Germinal center (tissue), 1 donor: ENCODE results near the gene SARNP.

Source experiments
- DNase-seq: peaks from one replicate; pipeline ENCODE4 v3.0.0; 2012; ENCODE audit warnings: mixed read lengths, low spot score

Gene SARNP

DNA sequence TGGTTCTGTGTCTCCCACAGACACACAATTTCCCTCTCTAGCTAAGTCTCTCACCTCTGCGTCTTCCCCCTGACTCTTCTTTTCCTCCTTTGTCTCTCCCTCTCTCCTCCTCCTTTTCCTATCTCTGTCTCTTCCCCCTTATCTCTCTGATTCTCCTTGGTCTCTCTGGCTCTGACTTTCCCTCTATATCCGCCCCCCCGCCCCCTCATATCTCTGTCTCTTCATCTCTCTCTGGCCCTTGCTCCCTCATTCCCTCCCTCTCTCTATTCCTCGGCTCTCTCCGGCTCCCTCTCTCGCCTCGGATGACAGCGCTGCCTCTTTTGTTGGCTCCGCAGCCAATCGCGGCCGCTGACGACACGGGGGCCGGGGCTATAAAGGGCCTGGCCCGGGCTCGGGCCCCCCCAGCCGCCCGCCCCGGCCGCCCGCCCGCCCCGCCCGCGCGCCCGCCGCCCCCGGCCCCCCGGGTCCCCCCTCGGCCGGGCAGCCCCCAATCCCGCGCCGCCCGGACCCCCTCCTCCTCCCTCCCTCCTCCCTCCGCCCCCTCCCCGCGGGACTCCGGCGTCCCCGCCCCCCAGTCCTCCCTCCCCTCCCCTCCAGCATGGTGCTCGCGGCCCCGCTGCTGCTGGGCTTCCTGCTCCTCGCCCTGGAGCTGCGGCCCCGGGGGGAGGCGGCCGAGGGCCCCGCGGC is 74.7 kb downstream of the SARNP start, which contains the start of gene GDF11:
Gene GDF11, plus strand, starts transcription at position 404 of the 687 bp plus-strand sequence. Its CDS starts 195 bp downstream, at position 599.
- peak; percentile 69 for DNase-seq

DNA sequence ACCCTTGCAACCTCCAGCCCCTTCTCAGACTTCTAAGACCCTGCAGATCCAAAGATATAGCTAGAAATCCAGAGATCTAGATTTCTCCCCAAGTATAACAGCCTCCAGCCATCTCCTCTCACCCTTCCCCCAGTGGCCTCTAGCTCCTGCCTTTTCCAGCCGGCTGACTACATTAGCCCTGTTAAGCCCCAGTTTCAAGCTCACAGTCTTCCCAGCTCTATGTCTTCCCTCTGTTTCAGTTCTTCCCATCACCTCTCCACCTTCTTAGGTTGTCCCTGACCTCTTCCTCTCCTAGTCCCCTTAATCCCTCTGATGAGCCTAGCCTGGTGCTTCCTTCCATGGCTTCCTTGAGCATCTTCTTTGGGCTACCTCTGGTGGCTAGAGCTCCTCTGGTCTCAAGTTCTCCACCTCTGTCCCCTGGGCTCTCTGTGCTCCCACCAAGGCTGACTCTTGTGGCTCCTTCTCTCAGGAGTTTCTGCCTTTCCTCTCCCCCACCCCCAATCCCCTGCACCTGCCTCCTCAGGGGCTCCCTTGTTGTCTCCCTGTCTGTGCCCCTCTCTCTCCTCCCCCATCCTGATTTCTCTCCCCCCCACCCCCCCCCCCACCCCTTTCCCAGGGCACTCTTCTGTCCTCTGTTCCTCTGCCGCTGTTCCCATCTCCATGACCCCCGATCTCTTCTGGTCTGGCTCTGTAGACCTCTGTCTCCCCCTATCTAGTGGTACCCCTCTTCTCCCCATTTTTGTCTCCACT is 75.4 kb downstream of the SARNP start:
- no peak for DNase-seq

DNA sequence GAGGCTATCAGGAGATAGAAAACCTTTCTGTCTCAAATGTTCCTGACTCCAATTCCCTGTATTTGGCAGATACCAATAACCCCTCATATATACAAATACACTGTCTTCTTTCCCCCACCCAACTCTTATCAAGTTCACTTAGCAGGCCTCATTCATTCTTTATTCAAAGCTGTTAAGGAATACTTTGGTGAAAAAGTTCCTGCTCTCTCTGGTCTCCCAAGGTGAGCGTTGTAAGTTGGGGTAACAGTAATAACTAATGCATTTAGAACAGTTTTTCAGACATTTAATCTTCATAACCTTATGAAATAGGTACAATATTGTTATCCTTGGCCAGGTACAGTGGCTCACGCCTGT is 78.5 kb downstream of the SARNP start:
- no peak for DNase-seq

DNA sequence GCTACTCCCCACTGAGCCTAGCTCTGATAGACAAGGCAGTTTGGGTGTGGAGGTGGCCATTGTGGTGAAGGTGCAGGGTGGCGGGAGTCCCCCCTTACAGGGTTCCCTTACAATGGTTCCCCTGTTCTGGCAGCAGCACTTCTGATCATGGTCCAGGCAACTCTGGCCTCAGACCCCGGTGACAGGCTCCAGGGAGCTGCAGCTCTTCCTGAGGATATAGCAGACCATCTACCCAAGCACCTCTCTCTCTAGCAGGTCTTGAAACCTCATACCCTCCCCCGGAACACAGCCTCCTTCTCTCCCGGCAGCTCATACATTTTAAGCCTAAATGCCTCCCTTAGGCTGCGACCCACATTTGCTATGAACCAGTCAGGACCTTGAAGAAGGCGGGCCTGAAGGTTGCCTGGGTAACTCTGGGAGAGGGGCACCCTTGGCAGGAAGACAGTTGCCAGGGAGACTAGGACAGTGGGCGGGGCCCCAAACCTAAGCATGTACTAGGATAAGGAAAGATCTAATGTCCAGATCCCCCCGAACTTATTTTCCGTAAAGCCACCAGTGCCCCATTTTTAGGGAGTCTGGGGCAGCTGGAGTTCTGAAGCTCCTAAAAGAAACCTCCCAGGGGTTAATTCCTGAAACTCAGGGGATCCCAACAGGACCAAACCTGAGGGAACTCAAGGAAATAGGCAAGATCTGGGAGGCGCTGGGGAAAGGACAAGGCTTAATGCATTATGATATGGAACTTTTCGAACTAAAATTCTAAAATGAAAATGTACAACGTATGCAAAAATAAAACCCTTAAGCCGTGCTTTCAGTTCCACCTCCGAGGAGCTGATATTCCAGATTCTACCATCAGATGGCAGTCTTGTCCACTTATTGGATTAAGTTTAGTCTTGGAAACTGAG is 79.2 kb downstream of the SARNP start:
- DNase-seq, result peak; percentile 76

DNA sequence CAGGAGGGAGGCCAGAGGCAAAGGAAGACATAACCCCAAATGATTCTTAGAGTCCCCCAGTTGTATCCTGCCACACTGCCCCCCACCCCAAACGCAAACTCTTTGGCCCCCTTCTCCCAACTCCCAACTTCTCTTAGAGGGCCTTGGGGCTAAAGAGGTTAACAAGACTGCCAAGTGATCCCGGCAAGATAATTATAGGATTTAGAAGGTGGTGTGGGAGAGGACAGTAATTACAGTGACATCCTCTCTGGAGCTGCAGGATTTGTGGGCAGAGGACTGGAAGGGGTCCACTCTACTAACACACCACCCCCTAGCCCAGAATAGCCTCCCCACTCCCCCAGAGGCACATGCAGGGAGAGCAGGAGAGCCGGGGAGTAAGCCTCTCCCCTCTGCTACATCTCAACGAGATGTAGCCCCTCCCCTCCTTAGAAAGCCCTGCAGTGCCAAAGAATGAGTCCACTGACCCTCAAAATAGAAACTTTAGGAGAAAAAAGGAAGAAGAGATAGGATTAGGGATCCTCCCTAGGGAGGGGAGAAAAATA is 79.9 kb downstream of the SARNP start:
- no peak for DNase-seq

DNA sequence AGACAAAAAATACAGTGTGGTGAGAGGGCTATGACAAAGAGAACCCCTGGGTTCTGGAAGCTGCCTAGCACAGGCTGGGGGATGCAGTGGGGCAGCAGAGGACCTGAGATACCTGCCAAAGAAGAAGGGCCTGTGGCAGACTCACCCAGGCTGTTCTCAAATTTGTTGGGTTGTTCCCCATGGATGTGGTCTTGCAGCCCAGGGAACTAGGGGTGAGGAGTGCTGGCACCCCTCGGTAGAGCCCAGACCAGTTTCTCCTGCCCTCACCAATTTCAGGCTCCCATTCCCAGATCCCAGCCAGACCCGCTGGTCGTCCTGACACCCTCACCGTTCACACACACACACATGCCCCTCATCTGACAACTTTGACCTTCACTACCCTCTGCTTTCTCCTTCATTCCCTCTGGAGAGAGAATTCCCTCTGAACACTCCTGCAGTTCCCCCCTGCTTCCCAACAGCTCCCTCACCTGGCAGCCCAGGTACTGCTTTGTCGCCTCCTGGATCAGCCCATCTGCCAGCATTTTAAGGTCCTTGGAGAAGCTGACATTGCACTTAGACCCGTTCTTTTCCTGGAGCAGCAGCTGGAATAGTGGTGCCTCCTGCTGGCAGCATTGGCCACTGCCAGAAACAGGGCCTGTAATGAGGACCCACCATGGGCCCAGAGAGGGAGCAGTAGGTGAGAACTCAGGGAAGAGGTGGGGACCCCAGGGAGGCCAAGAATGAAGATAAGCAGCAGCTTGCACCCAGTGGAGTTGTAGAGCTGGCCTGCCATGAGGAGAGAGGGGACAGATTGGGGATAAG is 80.5 kb downstream of the SARNP start:
- peak; percentile 58 for DNase-seq

DNA sequence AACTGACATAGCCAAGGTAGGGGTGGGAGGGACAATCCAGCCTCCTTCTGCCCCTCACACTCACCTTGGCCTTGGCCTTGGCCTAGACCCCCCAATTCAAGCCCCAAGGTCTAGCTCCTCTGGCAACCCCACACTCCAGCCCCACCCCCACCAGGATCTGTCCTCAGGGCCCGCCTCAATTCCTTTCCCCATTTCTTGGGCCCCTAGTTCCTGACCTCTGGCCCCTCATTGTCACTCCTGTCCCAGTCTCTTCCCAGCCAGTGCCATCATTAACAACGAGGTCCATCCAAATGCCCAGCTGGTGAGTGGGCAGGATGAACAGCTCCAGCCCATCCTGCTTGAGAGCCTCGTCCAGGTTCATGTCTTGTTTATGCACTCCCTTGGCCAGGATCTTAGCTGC is 81.4 kb downstream of the SARNP start:
- no peak for DNase-seq

DNA sequence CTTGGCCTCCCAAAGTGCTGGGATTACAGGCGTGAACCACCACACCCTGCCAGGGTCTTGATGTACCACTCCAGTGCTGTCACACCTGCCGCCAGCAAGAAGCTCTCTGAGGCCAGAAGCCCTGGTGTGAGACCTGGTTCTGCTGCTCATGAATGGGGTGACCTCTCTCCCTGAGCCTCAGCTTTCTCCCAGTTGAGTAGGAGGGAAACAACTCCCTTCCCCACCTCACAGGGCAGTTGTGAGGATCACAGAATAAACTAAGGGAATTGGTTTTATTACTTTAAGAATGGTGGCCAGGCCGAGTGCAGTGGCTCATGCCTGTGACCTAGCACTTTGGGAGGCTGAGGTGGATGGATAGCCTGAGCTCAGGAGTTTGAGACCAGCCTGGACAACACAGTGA is 82.9 kb downstream of the SARNP start:
- DNase-seq, result no peak

DNA sequence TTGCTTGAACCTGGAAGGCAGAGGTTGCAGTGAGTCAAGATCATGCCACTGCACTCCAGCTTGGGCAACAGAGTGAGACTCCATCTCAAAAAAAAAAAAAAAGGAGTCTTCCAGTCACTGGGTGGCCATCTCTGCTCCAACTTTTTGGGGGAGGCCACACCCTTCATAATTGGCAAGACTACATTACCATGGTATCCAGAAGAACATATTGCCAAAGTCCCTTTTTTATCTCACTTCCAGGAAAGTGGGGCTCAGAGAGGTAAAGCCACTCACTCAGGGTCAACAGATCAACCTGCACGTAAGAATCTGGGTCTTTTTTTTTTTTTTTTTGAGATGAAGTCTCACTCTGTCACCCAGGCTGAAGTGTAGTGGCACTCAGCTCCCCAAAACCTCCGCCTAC is 83.7 kb downstream of the SARNP start:
- DNase-seq, result no peak

DNA sequence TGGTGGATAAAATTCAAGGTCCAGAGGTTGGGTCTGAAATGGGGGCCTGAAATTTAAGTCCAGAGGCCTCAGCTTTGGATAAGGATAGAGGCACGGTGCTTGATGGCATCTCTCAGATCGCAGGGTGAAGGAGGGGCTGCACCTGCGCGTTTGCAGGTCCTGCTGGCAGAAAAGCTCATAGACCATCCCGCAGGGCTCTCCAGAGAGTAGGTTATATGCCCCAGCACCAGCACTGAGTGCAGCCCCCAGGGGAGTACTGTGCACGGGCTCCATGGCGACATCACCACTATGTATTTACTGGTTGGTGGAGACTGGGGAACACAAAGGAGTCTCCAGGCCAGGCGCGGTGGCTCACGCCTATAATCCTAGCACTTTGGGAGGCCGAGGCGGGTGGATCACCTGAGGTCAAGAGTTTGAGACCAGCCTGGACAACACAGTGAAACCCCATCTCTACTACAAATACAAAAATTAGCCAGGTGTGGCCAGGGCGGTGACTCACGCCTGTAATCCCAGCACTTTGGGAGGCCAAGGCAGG is 84.4 kb downstream of the SARNP start:
- DNase-seq, result no peak

DNA sequence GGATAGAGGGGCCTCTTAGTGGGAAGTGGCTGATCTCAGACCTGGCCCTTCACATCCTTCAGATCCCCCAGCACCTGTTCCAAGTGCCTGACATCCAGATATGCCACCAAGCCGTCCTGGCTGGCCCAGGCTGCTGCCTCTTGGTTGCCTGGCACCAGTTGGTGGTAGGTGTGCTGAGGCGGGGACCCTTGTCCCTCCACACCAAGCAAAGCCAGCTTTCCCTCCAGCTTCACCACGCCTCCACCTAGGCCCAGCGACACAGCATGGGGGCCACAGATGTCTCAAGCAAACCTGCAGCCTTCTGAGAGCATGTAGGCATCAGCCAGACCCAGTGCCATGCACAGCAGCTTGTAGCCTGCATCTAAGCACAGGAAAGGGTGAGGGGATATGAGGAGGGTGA is 85.2 kb downstream of the SARNP start:
- no peak for DNase-seq

DNA sequence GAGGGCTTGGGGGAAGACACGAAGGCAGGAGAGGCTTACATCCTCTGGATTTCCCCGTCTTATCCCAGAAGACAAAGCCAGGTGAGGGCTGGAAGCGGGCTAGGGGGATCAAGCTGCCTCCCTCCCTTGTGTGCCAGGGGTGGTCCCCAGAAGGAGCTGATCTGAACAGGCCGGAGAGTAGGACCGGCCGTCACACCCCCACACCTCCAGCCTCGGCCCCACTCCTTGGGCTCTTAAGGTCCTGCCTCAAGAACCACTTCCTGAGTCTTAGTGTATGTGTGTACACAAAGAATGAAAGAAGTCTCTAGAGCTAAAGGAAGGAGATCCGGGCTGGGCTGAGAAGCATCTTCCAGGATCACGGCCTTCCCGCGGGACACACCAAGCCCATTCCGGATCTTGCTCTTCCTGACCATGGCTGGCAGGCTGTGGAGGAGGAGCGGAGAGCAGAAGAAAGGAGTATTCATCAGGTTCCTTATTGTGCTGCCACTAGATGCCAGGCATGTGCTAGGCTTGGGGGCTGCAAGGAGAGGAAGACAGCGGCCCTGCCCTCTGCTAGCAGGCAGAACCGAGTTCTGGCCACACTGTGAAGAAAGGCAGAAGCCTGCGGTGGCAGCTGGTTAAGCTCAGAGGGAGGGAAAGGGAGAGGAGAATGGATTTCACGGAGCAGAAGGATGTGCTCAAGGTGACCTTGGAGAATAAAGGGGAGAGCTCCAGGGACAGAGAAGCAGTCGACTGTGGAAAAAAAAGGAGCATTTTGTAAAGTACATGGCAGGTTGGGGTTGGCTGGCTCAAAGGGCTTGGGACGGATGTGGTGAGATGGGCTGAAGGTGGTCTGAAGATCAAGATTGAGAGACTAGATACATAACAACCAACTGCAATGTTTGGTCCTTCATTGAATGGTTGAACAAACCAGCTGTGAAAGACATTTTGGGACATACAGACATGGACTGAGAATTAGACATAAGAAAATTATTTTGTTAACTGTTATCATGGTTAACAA is 87.4 kb downstream of the SARNP start:
- peak; percentile 45 for DNase-seq

DNA sequence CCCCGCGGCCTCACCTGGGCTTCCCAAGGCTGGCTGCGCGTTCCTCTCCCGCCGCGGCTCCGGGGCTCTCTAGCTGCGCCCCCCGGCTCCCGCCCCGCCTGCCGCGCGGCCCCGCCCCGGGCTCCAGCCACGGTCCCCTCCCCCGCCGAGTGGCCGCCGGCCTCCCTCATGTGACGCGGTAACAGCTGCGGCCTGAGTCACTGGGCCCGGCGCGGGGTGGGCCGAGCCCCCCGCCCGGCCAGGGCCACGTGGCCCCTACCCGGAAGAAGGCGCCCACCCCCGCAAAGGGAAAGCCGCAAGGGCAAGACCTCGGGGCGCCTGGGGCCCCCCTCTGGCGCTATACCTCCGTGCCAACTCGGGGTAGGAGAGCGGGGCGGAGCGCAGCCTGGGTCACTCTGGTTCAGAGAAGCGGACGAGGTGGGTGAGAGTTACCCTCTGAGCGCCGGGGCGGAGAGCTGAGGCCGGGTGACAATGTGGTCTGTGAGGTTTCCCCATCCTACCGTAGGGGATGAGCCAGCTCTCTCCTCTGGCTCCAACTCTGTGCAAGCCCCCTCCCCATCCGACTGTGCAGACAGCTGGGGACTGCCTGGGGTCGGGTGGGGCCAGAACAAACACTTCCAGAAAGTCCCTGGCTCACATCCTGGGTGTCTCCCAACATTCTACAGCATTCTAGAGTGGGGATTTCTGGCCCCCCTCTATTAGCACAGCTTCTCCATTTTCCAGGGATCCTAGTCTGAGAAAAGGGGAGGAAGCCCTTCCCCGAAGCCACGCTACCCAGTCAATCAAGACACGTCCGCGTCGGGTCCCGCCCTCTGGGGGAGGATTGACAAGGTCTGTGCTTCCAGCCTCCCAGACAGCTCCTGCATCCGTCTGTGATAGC is 88.3 kb downstream of the SARNP start, which contains the start of gene CD63:
Gene CD63, minus strand, starts transcription at position 71 of the 880 bp plus-strand sequence. CDS start 668 bp downstream, outside the sequence.
- peak; percentile 75 for DNase-seq

DNA sequence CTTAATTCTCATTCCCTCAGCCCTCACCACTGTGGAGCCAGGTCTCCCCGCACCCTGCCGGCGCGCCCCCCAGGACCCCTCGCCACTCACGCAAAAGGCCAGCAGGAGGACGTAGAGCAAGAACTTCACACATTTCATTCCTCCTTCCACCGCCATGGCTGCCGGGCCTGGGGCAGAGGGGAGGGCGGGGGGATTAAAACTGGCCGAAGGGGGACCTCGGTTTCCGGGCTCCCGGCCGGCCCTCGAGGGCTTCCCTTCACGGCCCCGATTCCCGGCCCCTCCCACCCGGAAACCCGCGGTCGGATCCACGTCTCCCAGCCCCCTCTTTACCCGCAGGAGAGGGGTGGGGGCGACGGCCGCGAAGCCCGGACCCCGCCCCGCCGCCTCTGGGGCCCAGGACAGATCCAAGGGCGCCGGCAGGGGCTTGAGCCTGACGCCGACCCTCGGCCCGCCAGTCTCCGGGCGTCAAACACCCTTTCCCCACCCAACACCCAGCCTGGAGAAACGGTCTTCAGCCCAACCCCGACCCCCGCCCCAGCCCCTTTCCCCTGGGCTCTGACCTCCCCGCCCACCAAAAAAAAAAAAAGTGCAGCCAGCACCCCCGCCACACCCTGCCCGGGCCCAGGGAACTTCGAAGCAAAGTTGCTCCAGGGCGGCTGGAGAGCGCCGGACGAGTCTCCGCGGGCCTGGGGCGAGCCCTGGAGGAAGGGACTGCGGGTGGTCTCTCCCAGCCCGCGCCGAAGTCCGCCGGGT is 89.2 kb downstream of the SARNP start:
- DNase-seq, result peak; percentile 35

DNA sequence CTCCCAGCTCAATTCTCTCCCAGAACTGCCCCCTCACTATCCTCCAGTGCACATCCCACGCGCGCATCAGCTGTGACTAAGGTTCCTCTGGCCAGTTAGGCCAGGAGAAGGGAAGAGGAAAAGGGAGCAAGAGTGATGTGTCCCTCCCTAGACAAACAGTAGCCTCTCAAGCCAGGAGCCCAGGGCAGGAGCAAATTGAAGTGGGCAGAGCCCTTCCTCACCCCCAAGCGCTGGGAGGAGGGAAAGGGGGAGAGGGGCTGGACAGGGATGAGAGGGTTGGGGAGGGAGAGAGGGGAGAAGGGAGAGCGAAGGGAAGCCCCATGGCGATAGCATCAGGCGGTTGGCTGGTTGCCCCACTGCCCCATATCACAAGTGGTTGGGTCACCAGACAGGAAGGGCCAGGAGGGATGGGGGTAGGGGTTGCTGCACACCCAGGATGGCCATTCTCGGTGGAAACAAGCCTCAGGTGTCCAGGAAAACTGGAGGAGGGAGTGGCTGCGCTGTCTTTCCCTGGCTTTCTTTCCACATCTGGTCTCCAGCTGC is 89.8 kb downstream of the SARNP start:
- no peak for DNase-seq

DNA sequence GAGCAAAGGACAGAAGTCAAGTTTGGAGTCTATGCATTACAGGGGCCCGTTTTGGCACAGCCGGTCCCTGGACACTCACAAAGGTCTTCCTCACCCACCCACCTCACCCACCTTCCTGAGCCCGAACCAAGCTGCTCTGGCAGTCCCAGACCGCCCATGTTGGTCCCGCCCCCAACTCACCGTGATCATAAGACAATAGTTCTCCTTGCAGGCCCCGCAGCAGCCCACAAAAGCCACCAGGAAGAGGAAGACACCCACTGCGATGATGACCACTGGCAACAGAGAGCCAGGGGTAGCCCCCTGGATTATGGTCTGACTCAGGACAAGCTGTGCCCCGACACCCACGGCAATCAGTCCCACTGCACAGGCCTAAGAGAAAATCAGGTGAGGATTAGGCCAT is 90.6 kb downstream of the SARNP start:
- no peak for DNase-seq

DNA sequence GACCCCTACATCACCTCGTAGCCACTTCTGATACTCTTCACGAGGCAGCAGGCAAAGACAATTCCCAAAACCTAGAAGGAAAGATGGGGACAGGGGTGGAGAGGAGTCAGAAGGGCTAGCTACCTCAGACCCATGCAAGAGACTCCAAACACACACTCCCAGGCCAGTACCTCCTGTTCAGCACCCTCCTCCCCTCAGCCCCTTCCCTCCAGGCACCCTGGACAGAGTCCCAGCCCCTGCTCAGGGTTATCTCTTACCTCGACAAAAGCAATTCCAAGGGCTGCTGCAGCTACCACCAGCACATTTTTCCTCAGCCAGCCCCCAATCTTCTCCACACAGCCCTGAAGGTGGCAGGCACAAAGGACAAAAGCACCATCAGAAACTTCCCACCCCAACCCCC is 92.0 kb downstream of the SARNP start:
- DNase-seq, result no peak

DNA sequence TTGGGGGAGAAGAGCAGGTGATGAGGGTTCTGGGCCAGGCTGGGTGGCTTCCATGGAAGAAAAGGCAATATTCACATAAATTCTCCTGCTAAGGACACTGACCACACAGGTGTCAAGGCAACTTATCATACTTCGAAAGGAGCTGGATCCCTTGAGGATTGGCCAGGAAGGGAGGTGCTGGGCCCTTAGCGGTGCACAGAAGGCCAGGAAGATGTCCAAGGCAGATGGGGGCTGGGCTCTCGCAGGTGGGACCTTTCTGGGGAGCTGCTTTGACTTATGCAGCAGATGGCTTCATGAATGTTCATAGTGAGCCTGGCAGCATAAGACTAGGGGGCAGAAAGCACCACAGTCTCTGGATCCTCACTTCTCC is 92.6 kb downstream of the SARNP start:
- no peak for DNase-seq
